OCI-LY1 (cell line): ENCODE measurements around the gene NXPH4.

Experiments
- CTCF ChIP-seq: fragments of 200-600 bp; sonication (generic), shearing (Covaris generic); IDR thresholded peaks from 2 replicates; pipeline ENCODE4 v1.5.1; 2017; ENCODE audit warnings: mild to moderate bottlenecking, antibody characterized with exemption, low read length, moderate library complexity, mixed read lengths
- EZH2 ChIP-seq: fragments of 200-600 bp; sonication (generic), shearing (Covaris generic); IDR thresholded peaks from 2 replicates; pipeline ENCODE4 v1.8.0; 2017; ENCODE audit warnings: borderline replicate concordance, mixed run types, mild to moderate bottlenecking, antibody characterized with exemption, low read length, moderate library complexity, mixed read lengths

DNA sequence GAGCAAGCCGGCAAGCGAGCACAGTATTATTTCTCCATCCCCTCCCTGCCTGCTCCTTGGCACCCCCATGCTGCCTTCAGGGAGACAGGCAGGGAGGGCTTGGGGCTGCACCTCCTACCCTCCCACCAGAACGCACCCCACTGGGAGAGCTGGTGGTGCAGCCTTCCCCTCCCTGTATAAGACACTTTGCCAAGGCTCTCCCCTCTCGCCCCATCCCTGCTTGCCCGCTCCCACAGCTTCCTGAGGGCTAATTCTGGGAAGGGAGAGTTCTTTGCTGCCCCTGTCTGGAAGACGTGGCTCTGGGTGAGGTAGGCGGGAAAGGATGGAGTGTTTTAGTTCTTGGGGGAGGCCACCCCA, 3.9 kb upstream of the NXPH4 start:
- TF ChIP-seq CTCF (no peak), EZH2 (no peak)
